ENCODE results near the gene CCL11.

- TF ChIP-seq GATA2 (IDR thresholded peaks at IDR 0.05; ENCODE audit: low read depth, low read length) (no peak), GATA3 (IDR thresholded peaks at IDR 0.05; ENCODE audit: low read depth, low read length) (no peak)
Measured at GRCh38 chr17:34249478-34249877, 36.1 kb upstream of the CCL11 start.

All from SH-SY5Y (cell line).